K562 (cell line): ENCODE measurements around the gene LY6G5B. TPM values are rescaled to one million over a fixed set of nuclear protein-coding genes. Genes with fewer than 3 reads are reported as not detected.

ENCODE experiments used
- ASH1L ChIP-seq: fragments of 450-650 bp; IDR thresholded peaks from 2 replicates; pipeline ENCODE4 v1.6.1; 2018; ENCODE audit warnings: borderline replicate concordance, mild to moderate bottlenecking, low read depth; ENCODE audit not compliant: partially characterized antibody
- ATF1 ChIP-seq, 2 experiments: fragments of 450-650 bp in 1 of 2; IDR thresholded peaks; 2 replicates each; pipeline ENCODE4 v1.6.1; 2016; ENCODE audit warnings: missing compliant biosample characterization in 1 of 2, missing genetic modification characterization in 1 of 2
- ELF2 ChIP-seq: fragments of 250-450 bp; sonication (Bioruptor Pico); IDR thresholded peaks from 2 replicates; pipeline ENCODE4 v1.5.0; 2021; ENCODE audit warnings: mild to moderate bottlenecking
- ESRRA ChIP-seq: fragments of 450-650 bp; IDR thresholded peaks from 2 replicates; pipeline ENCODE4 v1.6.1; 2014; ENCODE audit warnings: low read depth, mild to moderate bottlenecking, moderate library complexity, borderline replicate concordance
- ESRRB ChIP-seq: fragments of 250-450 bp; sonication (Bioruptor Pico); IDR thresholded peaks from 2 replicates; pipeline ENCODE4 v1.5.0; 2020; ENCODE audit warnings: mild to moderate bottlenecking, moderate library complexity, borderline replicate concordance
- HDAC2 ChIP-seq: fragments of 450-650 bp; IDR thresholded peaks from 2 replicates; pipeline ENCODE4 v1.6.1; 2016; ENCODE audit warnings: mild to moderate bottlenecking
- KLF13 ChIP-seq: fragments of 450-650 bp; IDR thresholded peaks from 2 replicates; pipeline ENCODE4 v1.6.1; 2016; ENCODE audit warnings: missing genetic modification characterization, low read depth, mild to moderate bottlenecking, missing compliant biosample characterization, moderate library complexity, borderline replicate concordance
- MCM5 ChIP-seq: fragments of 450-650 bp; IDR thresholded peaks from 2 replicates; pipeline ENCODE4 v1.6.1; 2016; ENCODE audit warnings: low read depth
- MEIS2 ChIP-seq: fragments of 450-650 bp; IDR thresholded peaks from 2 replicates; pipeline ENCODE4 v1.6.1; 2014; ENCODE audit warnings: mild to moderate bottlenecking; ENCODE audit not compliant: partially characterized antibody
- NELFE ChIP-seq: IDR thresholded peaks from 2 replicates; pipeline ENCODE4 v1.6.1; 2011; ENCODE audit warnings: mild to moderate bottlenecking; ENCODE audit not compliant: insufficient read depth, insufficient read length
- NFYB ChIP-seq: IDR thresholded peaks from 2 replicates; pipeline ENCODE4 v1.6.1; 2011; ENCODE audit warnings: mild to moderate bottlenecking, moderate library complexity; ENCODE audit not compliant: insufficient read length; ENCODE audit errors: extremely low read depth
- POU5F1 ChIP-seq: fragments of 150-350 bp; IDR thresholded peaks from 2 replicates; pipeline ENCODE4 v1.6.1; 2014; ENCODE audit warnings: borderline replicate concordance, low read length, low read depth, mild to moderate bottlenecking; ENCODE audit not compliant: partially characterized antibody
- PTTG1 ChIP-seq: fragments of 450-650 bp; IDR thresholded peaks from 2 replicates; pipeline ENCODE4 v1.6.1; 2016; ENCODE audit warnings: low read depth, mild to moderate bottlenecking, missing genetic modification characterization, missing compliant biosample characterization
- PYGO2 ChIP-seq: fragments of 450-650 bp; IDR thresholded peaks from 2 replicates; pipeline ENCODE4 v1.6.1; 2016; ENCODE audit warnings: mild to moderate bottlenecking, missing genetic modification characterization, moderate library complexity, missing compliant biosample characterization
- RB1 ChIP-seq: fragments of 450-650 bp; IDR thresholded peaks from 2 replicates; pipeline ENCODE4 v1.6.1; 2017; ENCODE audit warnings: low read depth, mild to moderate bottlenecking
- RNF2 ChIP-seq: sonication (generic); IDR thresholded peaks from 2 replicates; pipeline ENCODE4 v1.6.1; 2016
- SOX6 ChIP-seq: fragments of 450-650 bp; IDR thresholded peaks from 2 replicates; pipeline ENCODE4 v1.6.1; 2014; ENCODE audit warnings: mild to moderate bottlenecking
- ZNF589 ChIP-seq: fragments of 200-800 bp; sonication (Bioruptor generic); IDR thresholded peaks from 2 replicates; pipeline ENCODE4 v1.6.1; 2016; ENCODE audit warnings: low read depth, missing genetic modification characterization, missing compliant biosample characterization
- ZNF79 ChIP-seq: fragments of 250-450 bp; sonication (Bioruptor Pico); IDR thresholded peaks from 2 replicates; pipeline ENCODE4 v1.4.0; 2020; ENCODE audit warnings: low read depth, mild to moderate bottlenecking, moderate library complexity
- polyA plus RNA-seq, 8 experiments: library from polyadenylated mRNA; depleted of rRNA in 4 of 8; stranded (reverse) in 5 of 8; unstranded in 3 of 8; fragments of >200 nt; fragmentation: Nextera tagmentation in 2 of 8; fragmentation: Illumina TruSeq in 1 of 8; extraction: Ambion mirVana in 2 of 8; extraction: Trizol in 1 of 8; gene quantifications; 2 replicates each; pipeline versions ENCODE4 v1.2.1 to v1.2.3, GENCODE V29; 2011 to 2014; ENCODE audit warnings: inconsistent platforms in 1 of 8, missing spikeins in 1 of 8
- total RNA-seq, 7 experiments: library from RNA; depleted of rRNA in 6 of 7; stranded (reverse); fragments of >200 nt in 6 of 7; fragmentation: Illumina TruSeq in 2 of 7; extraction: Trizol in 2 of 7; gene quantifications; 2 replicates each; pipeline versions ENCODE4 v1.2.1 to v1.2.3, GENCODE V29; 2011 to 2021; ENCODE audit warnings: low replicate concordance in 1 of 7
- TF ChIP-seq, protein P1 (sequence below): sonication (generic); formaldehyde crosslinking; IDR thresholded peaks from 2 replicates; pipeline ENCODE4 v1.8.1; 2023; ENCODE audit warnings: mild to moderate bottlenecking, missing genetic modification reagents
- TF ChIP-seq, protein P2 (sequence below): fragments of 450-650 bp; formaldehyde crosslinking; conservative IDR thresholded peaks from 2 replicates; pipeline ENCODE4 v1.4.0; 2022; ENCODE audit warnings: mild to moderate bottlenecking, missing genetic modification characterization
- TF ChIP-seq, protein P3 (sequence below): fragments of 450-650 bp; IDR thresholded peaks from 2 replicates; pipeline ENCODE4 v1.6.1; 2016
- TF ChIP-seq, protein P4 (sequence below): conservative IDR thresholded peaks from 2 replicates; pipeline ENCODE4 v1.6.1; 2011; ENCODE audit warnings: low read depth, mild to moderate bottlenecking, low read length; ENCODE audit not compliant: control insufficient read depth

The LY6G5B gene
- total and polyA plus RNA-seq, 9 of the 15 experiments (the other 6 are each of a cell fraction or from before 2014, with no cell fraction given), result 6.0 to 27.0 (median 7.5) TPM

DNA sequence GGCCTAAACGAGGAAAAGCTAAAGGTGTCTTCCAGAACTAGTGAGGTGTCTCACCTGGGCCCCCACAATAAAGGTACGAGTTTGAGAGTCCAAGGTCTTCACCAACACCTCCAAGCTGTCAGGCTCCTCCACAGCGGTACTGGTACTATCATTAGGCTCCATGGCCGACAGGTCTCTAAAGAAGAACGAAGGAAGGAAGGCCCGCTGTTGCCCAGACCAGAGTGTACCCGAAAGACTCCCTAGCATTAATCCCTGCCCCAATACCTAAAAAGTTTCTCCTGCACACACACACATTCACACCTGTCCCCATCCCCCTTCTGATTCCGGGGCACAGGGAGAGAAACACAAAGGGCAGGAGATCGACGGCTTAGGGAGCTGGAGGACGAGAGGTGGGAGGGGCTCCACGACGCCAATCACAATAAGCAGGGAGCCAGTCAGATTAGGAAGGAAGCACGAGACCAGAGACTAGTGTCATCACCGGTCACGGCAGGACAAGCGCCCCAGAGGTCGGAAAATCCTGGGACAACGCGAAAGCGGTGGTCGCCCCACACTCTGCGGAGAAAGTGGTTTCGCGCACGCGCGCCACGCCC, 18.1 kb upstream of the LY6G5B start (continued):
- TF ChIP-seq ATF1 (CRISPR knock-in tag; IDR thresholded peaks at IDR 0.05) (no peak), ATF1 (tag; IDR thresholded peaks at IDR 0.05) (no peak), ZNF589 (CRISPR knock-in tag) (0 out of 2 replicates have a peak, but pooled peaks have one; percentile 19), ESRRA (peak; percentile 52), ZNF79 (CRISPR knock-in tag) (0 out of 2 replicates have a peak, but pooled peaks have one; percentile 37), NELFE (no peak), SOX6 (peak; percentile 73), NFYB (peak; percentile 63), ESRRB (CRISPR knock-in tag) (no peak), MEIS2 (peak; percentile 72), MCM5 (no peak), HDAC2 (0 out of 2 replicates have a peak, but pooled peaks have one; percentile 93), ELF2 (CRISPR knock-in tag) (0 out of 2 replicates have a peak, but pooled peaks have one; percentile 69), RB1 (no peak), ASH1L (no peak), RNF2 (no peak), PTTG1 (tag) (no peak), KLF13 (tag) (peak; percentile 92), PYGO2 (0 out of 2 replicates have a peak, but pooled peaks have one; percentile 26), POU5F1 (no peak)
- TF ChIP-seq, protein P1, sequence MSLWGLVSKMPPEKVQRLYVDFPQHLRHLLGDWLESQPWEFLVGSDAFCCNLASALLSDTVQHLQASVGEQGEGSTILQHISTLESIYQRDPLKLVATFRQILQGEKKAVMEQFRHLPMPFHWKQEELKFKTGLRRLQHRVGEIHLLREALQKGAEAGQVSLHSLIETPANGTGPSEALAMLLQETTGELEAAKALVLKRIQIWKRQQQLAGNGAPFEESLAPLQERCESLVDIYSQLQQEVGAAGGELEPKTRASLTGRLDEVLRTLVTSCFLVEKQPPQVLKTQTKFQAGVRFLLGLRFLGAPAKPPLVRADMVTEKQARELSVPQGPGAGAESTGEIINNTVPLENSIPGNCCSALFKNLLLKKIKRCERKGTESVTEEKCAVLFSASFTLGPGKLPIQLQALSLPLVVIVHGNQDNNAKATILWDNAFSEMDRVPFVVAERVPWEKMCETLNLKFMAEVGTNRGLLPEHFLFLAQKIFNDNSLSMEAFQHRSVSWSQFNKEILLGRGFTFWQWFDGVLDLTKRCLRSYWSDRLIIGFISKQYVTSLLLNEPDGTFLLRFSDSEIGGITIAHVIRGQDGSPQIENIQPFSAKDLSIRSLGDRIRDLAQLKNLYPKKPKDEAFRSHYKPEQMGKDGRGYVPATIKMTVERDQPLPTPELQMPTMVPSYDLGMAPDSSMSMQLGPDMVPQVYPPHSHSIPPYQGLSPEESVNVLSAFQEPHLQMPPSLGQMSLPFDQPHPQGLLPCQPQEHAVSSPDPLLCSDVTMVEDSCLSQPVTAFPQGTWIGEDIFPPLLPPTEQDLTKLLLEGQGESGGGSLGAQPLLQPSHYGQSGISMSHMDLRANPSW, result peak; percentile 86; the same call in 1 of the 2 replicates
- TF ChIP-seq, protein P2, sequence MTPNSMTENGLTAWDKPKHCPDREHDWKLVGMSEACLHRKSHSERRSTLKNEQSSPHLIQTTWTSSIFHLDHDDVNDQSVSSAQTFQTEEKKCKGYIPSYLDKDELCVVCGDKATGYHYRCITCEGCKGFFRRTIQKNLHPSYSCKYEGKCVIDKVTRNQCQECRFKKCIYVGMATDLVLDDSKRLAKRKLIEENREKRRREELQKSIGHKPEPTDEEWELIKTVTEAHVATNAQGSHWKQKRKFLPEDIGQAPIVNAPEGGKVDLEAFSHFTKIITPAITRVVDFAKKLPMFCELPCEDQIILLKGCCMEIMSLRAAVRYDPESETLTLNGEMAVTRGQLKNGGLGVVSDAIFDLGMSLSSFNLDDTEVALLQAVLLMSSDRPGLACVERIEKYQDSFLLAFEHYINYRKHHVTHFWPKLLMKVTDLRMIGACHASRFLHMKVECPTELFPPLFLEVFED (CRISPR knock-in tag), result peak; percentile 56; the same call in 1 of the 2 replicates
- TF ChIP-seq, protein P3, sequence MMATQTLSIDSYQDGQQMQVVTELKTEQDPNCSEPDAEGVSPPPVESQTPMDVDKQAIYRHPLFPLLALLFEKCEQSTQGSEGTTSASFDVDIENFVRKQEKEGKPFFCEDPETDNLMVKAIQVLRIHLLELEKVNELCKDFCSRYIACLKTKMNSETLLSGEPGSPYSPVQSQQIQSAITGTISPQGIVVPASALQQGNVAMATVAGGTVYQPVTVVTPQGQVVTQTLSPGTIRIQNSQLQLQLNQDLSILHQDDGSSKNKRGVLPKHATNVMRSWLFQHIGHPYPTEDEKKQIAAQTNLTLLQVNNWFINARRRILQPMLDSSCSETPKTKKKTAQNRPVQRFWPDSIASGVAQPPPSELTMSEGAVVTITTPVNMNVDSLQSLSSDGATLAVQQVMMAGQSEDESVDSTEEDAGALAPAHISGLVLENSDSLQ, result peak; percentile 98
- TF ChIP-seq, protein P4, sequence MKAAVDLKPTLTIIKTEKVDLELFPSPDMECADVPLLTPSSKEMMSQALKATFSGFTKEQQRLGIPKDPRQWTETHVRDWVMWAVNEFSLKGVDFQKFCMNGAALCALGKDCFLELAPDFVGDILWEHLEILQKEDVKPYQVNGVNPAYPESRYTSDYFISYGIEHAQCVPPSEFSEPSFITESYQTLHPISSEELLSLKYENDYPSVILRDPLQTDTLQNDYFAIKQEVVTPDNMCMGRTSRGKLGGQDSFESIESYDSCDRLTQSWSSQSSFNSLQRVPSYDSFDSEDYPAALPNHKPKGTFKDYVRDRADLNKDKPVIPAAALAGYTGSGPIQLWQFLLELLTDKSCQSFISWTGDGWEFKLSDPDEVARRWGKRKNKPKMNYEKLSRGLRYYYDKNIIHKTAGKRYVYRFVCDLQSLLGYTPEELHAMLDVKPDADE, result peak; percentile 83; the same call in 1 of the 2 replicates
